IMR-90 (cell line): Measurements from ENCODE around the gene FEN1. TPM values are rescaled to one million over a fixed set of nuclear protein-coding genes. Genes with fewer than 3 reads are reported as not detected.

Experiments used
- ATAC-seq: fragments of 200-7000 bp; cut with Tn5 transposase; 2 replicates; pipeline ENCODE4 v1.9.1; 2020; ENCODE audit warnings: low read depth, mild to moderate bottlenecking, moderate library complexity
- BruUV-seq: library from RNA; stranded (reverse); fragments of 400-500 nt; replicated peaks from 2 replicates; lab custom pipeline; 2021; lab: Mats Ljungman, UMichigan
- CTCF ChIA-PET: fragments of 300-600 bp; formaldehyde crosslinking; extraction: SDS; loops from one replicate; lab custom pipeline; 2021; ENCODE audit warnings: antibody characterized with exemption; lab: Yijun Ruan, JAX
- POLR2A ChIA-PET: fragments of 300-600 bp; sonication (Branson Sonifier 250); formaldehyde crosslinking; loops from one replicate; lab custom pipeline; 2022; ENCODE audit warnings: antibody characterized with exemption; ENCODE audit not compliant: unreplicated experiment; lab: Charles Lee
- DNase-seq: peaks from one replicate; pipeline ENCODE4 v3.0.0; 2013
- H2AFZ ChIP-seq: replicated peaks from 2 replicates; pipeline ENCODE3; 2013; ENCODE audit warnings: low read length, mild to moderate bottlenecking; ENCODE audit not compliant: poor library complexity
- H2AK5ac ChIP-seq: 2 replicates; pipeline ENCODE4 v1.6.1; 2013; ENCODE audit warnings: low read depth, low read length, inconsistent platforms
- H2AK9ac ChIP-seq: replicated peaks from 2 replicates; pipeline ENCODE3; 2013; ENCODE audit warnings: mild to moderate bottlenecking, low read depth, low read length, moderate library complexity; ENCODE audit not compliant: poor library complexity
- H2BK120ac ChIP-seq: 2 replicates; pipeline ENCODE4 v1.6.1; 2013; ENCODE audit warnings: low read depth, low read length, inconsistent platforms
- H2BK15ac ChIP-seq: 3 replicates; pipeline ENCODE4 v1.6.1; 2013; ENCODE audit warnings: low read depth, low read length, inconsistent platforms
- H2BK20ac ChIP-seq: 2 replicates; pipeline ENCODE4 v1.6.1; 2013; ENCODE audit warnings: low read depth, mild to moderate bottlenecking, inconsistent platforms, low read length, moderate library complexity
- H2BK5ac ChIP-seq: 2 replicates; pipeline ENCODE4 v1.6.1; 2013; ENCODE audit warnings: mild to moderate bottlenecking, low read depth, low read length, inconsistent platforms; ENCODE audit not compliant: poor library complexity, severe bottlenecking
- H3K14ac ChIP-seq: replicated peaks from 2 replicates; pipeline ENCODE4 v1.6.1; 2013; ENCODE audit warnings: low read depth, low read length, inconsistent platforms
- H3K18ac ChIP-seq: 2 replicates; pipeline ENCODE4 v1.6.1; 2013; ENCODE audit warnings: low read depth, low read length, control low read depth
- H3K23ac ChIP-seq: 2 replicates; pipeline ENCODE4 v1.6.1; 2013; ENCODE audit warnings: low read depth, low read length, inconsistent platforms
- H3K27ac ChIP-seq: 2 replicates; pipeline ENCODE4 v1.5.1; 2013; ENCODE audit warnings: mild to moderate bottlenecking, control low read depth, low read length; ENCODE audit not compliant: insufficient read depth
- H3K27me3 ChIP-seq: 2 replicates; pipeline ENCODE4 v1.6.1; 2013; ENCODE audit warnings: low read length; ENCODE audit not compliant: control insufficient read depth, insufficient read depth
- H3K36me3 ChIP-seq: 2 replicates; pipeline ENCODE4 v1.6.1; 2013; ENCODE audit warnings: low read length, mixed read lengths; ENCODE audit not compliant: control insufficient read depth, insufficient read depth
- H3K4ac ChIP-seq: 2 replicates; pipeline ENCODE4 v1.6.1; 2013; ENCODE audit warnings: low read depth, low read length, inconsistent platforms
- H3K4me1 ChIP-seq: 2 replicates; pipeline ENCODE4 v1.6.1; 2013; ENCODE audit warnings: low read length, mixed read lengths; ENCODE audit not compliant: control insufficient read depth, insufficient read depth
- H3K4me2 ChIP-seq: 2 replicates; pipeline ENCODE4 v1.6.1; 2013; ENCODE audit warnings: low read depth, mild to moderate bottlenecking, control low read depth, low read length, moderate library complexity
- H3K4me3 ChIP-seq: 2 replicates; pipeline ENCODE4 v1.5.1; 2013; ENCODE audit warnings: low read depth, mild to moderate bottlenecking, control low read depth, low read length, moderate library complexity; ENCODE audit not compliant: insufficient read depth
- H3K56ac ChIP-seq: 2 replicates; pipeline ENCODE4 v1.6.1; 2013; ENCODE audit warnings: low read length, inconsistent platforms; ENCODE audit not compliant: insufficient read depth; ENCODE audit errors: extremely low read depth
- H3K79me1 ChIP-seq, 2 experiments: 2 replicates each; pipeline ENCODE4 v1.6.1; 2013; ENCODE audit warnings: low read length in 2 of 2, inconsistent platforms in 1 of 2, low read depth in 1 of 2
- H3K9ac ChIP-seq: 2 replicates; pipeline ENCODE4 v1.6.1; 2013; ENCODE audit warnings: low read depth, low read length, control low read depth
- H3K9me1 ChIP-seq: 2 replicates; pipeline ENCODE4 v1.6.1; 2013; ENCODE audit warnings: low read length, inconsistent platforms; ENCODE audit not compliant: insufficient read depth
- H3K9me3 ChIP-seq: 2 replicates; pipeline ENCODE4 v1.6.1; 2013; ENCODE audit warnings: low read length; ENCODE audit not compliant: control insufficient read depth, insufficient read depth
- H4K20me1 ChIP-seq: 2 replicates; pipeline ENCODE4 v1.6.1; 2013; ENCODE audit warnings: low read length, inconsistent platforms; ENCODE audit not compliant: insufficient read depth
- H4K5ac ChIP-seq: 2 replicates; pipeline ENCODE4 v1.6.1; 2013; ENCODE audit warnings: mild to moderate bottlenecking, low read depth, low read length, control low read depth
- H4K8ac ChIP-seq, 2 experiments: 2 replicates each; pipeline ENCODE4 v1.6.1; 2013; ENCODE audit warnings: low read depth in 2 of 2, low read length in 2 of 2, control low read depth in 1 of 2, inconsistent platforms in 1 of 2
- H4K91ac ChIP-seq: 2 replicates; pipeline ENCODE4 v1.6.1; 2013; ENCODE audit warnings: low read depth, low read length, inconsistent platforms; ENCODE audit not compliant: insufficient read depth
- BHLHE40 ChIP-seq: fragments of 150-350 bp; IDR thresholded peaks from 2 replicates; pipeline ENCODE4 v1.6.1; 2016; ENCODE audit warnings: mild to moderate bottlenecking, low read depth, low read length
- CEBPB ChIP-seq: IDR thresholded peaks from 2 replicates; pipeline ENCODE4 v1.6.1; 2012; ENCODE audit warnings: low read depth, low read length, improper control_type of control experiment
- CHD1 ChIP-seq: IDR thresholded peaks from 2 replicates; pipeline ENCODE4 v1.6.1; 2012; ENCODE audit warnings: low read depth, low read length, improper control_type of control experiment
- CTCF ChIP-seq: conservative IDR thresholded peaks from 2 replicates; pipeline ENCODE4 v1.5.1; 2012; ENCODE audit warnings: mild to moderate bottlenecking, low read depth, low read length, improper control_type of control experiment
- ELK1 ChIP-seq: fragments of 150-350 bp; IDR thresholded peaks from 2 replicates; pipeline ENCODE4 v1.6.1; 2016; ENCODE audit warnings: low read depth, mild to moderate bottlenecking, low read length, moderate library complexity, borderline replicate concordance
- MAFK ChIP-seq: IDR thresholded peaks from 2 replicates; pipeline ENCODE4 v1.6.1; 2012; ENCODE audit warnings: low read depth, low read length, improper control_type of control experiment
- MAZ ChIP-seq: IDR thresholded peaks from 2 replicates; pipeline ENCODE4 v1.6.1; 2012; ENCODE audit warnings: low read depth, mild to moderate bottlenecking, low read length, improper control_type of control experiment, moderate library complexity, borderline replicate concordance
- MXI1 ChIP-seq: IDR thresholded peaks from 2 replicates; pipeline ENCODE4 v1.6.1; 2012; ENCODE audit warnings: low read depth, mild to moderate bottlenecking, low read length, moderate library complexity, borderline replicate concordance
- POLR2A ChIP-seq: IDR thresholded peaks from 2 replicates; pipeline ENCODE4 v1.6.1; 2012; ENCODE audit warnings: mild to moderate bottlenecking, low read depth, low read length
- RAD21 ChIP-seq: IDR thresholded peaks from 2 replicates; pipeline ENCODE4 v1.6.1; 2012; ENCODE audit warnings: low read length, improper control_type of control experiment
- RCOR1 ChIP-seq: IDR thresholded peaks from 2 replicates; pipeline ENCODE4 v1.6.1; 2012; ENCODE audit warnings: mild to moderate bottlenecking, low read length, improper control_type of control experiment; ENCODE audit not compliant: insufficient replicate concordance
- RFX5 ChIP-seq: IDR thresholded peaks from 2 replicates; pipeline ENCODE4 v1.8.0; 2012; ENCODE audit warnings: low read depth, mild to moderate bottlenecking, low read length, moderate library complexity
- SMC3 ChIP-seq: fragments of 150-350 bp; IDR thresholded peaks from 2 replicates; pipeline ENCODE4 v1.6.1; 2016; ENCODE audit warnings: low read depth, mild to moderate bottlenecking, antibody characterized with exemption, low read length, moderate library complexity
- USF2 ChIP-seq: fragments of 150-350 bp; IDR thresholded peaks from 2 replicates; pipeline ENCODE4 v1.6.1; 2017; ENCODE audit warnings: mild to moderate bottlenecking, antibody characterized with exemption, low read length, low read depth
- WGBS, 2 experiments: methylation state at CpG; one replicate each; pipeline versions ENCODE4 v1.1.5 to v1.1.7; 2013; ENCODE audit warnings: missing lambda C conversion rate in 2 of 2; ENCODE audit not compliant: insufficient read length in 1 of 2; ENCODE audit errors: extremely low coverage in 2 of 2; 5-methylcytosine and 5-hydroxymethylcytosine counted together
- dilution Hi-C: fragments of 300-500 bp; cut with HindIII; formaldehyde crosslinking; loops from one replicate; pipeline ENCODE4 v1.14.3; 2018; ENCODE audit warnings: low sequenced_read_pairs; ENCODE audit not compliant: unreplicated experiment
- in situ Hi-C: fragments of 300-500 bp; cut with MboI; formaldehyde crosslinking; loops from 3 replicates; pipeline ENCODE4 v1.14.3; 2019; ENCODE audit warnings: low sequenced_read_pairs, inconsistent platforms, mixed read lengths
- intact Hi-C: fragments of 100-400 bp; cut with micrococcal nuclease; formaldehyde crosslinking; loops from 2 replicates; pipeline ENCODE4 v1.10.0; 2022
- polyA plus RNA-seq, 3 experiments: library from polyadenylated mRNA; depleted of rRNA; stranded (reverse); fragments of >200 nt; gene quantifications; 2 replicates each; pipeline ENCODE4 v1.2.3, GENCODE V29; 2012; ENCODE audit warnings: low replicate concordance in 1 of 3
- total RNA-seq: library from RNA; depleted of rRNA; stranded (reverse); fragments of >200 nt; gene quantifications from 2 replicates; pipeline ENCODE4 v1.2.3, GENCODE V29; 2012

Gene FEN1
- total and polyA plus RNA-seq, 2 of the 4 experiments (the other 2 are of a cell fraction), result 23.0 to 41.9 TPM

DNA sequence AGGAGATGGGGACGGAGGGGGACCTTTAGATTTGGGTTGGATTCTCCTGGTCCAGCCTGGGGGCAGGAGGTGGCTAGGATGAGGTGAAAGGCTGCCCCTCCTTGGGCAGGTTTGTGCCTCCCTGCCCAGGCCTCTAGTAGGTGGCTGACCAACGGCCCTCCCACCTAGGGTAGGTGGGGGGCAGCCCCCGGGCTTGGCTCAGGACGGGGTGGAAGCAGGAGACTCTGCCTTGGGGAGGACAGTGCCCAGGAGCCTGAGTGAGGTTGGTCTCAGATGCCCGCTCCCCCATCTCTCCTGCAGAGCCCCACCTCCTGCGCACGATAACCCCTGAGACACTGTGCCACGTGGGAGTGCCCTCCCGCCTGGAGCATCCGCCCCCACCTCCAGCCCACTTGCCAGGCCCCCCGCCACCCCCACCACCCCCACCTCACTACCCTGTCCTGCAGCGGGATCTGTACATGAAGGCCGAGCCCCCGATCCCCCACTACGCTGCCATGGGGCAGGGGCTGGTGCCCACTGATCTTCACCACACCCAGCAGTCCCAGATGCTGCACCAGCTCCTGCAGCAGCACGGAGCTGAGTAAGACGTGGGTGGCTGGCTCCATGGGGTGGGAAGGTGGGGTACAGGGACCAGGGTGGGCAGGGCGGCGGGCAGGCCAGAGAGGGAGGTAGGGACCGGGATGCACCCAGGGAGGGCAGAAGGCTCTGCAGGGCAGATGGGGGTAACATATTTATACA is 22.6 kb upstream of the FEN1 start:
- dilution Hi-C loops, result no loop called here
- POLR2A ChIA-PET, result no interaction called here
- no peak for TF ChIP-seq USF2
- TF ChIP-seq ELK1, result no peak
- no peak for TF ChIP-seq POLR2A
- TF ChIP-seq CTCF, result no peak
- TF ChIP-seq CHD1, result no peak
- no peak for TF ChIP-seq MAFK
- no peak for TF ChIP-seq MXI1
- TF ChIP-seq RFX5, result no peak
- TF ChIP-seq CEBPB, result no peak
- no peak for TF ChIP-seq RCOR1
- TF ChIP-seq MAZ, result no peak
- TF ChIP-seq SMC3, result no peak
- no peak for TF ChIP-seq RAD21
- no peak for TF ChIP-seq BHLHE40

More for the DNA sequence above, 22.6 kb upstream of the FEN1 start:
- BruUV-seq, result no TSS peak
- Histone ChIP-seq H2AK5ac (peak overlapping the region; percentile 59), H3K27me3 (no peaks in the 10 kb centered on the region), H2AFZ (peak overlapping the region; percentile 78), H3K9ac (peak overlapping the region; percentile 35; the same call in 1 of the 2 replicates), H2BK15ac (no peak overlapping the region), H3K4me1 (peaks cover 10% of the 10 kb centered on the region), H3K56ac (no peak overlapping the region), H4K20me1 (no peaks in the 10 kb centered on the region), H4K5ac (peak overlapping the region; percentile 88; the same call in 1 of the 2 replicates), H3K4me3 (no peak overlapping the region), H3K23ac (no peak overlapping the region), H3K9me1 (no peaks in the 10 kb centered on the region), H2BK120ac (0 out of 2 replicates have a peak overlapping the region, but pooled peaks have one; percentile 48), H3K27ac (peak overlapping the region; percentile 49), H4K8ac (peak overlapping the region; percentile 67 to 92), H3K79me1 (no peaks in the 10 kb centered on the region; a peak in 1 of 4 replicates), H2BK5ac (peak overlapping the region; percentile 39), H2AK9ac (peak overlapping the region; percentile 88), H3K4ac (peak overlapping the region; percentile 65), H3K36me3 (no peaks in the 10 kb centered on the region), H3K4me2 (peak overlapping the region; percentile 14), H3K14ac (0 out of 2 replicates have a peak overlapping the region, but pooled peaks have one; percentile 22), H3K9me3 (no peaks in the 10 kb centered on the region), H4K91ac (peak overlapping the region; percentile 81), H3K18ac (peak overlapping the region; percentile 54; the same call in 1 of the 2 replicates), H2BK20ac (no peak overlapping the region)
- DNase-seq, result no peak
- CTCF ChIA-PET, result interaction anchor here (0.6 kb wide), 1 partner anchor 57 kb away, joined by 3 read pairs; no protein-coding TSS in a partner anchor
- in situ Hi-C loops (no loop called here), intact Hi-C loops (no loop called here)
- 83% methylated on average over 1 of the region's 20 CpGs; no CpG with 5 or more reads in 1 of the 2 experiments for WGBS, 2 experiments
- no peak for ATAC-seq
